Measurements from ENCODE around the gene MCEE. TPM values are rescaled to one million over a fixed set of nuclear protein-coding genes. Genes with fewer than 3 reads are reported as not detected.
A peak's percentile ranks its signal among the peaks of the same experiment; 100 is the strongest.
"Not testable (repeated sequence)": the region's sequence is repeated elsewhere in the genome, so short reads cannot be mapped to it uniquely, and the experiment has no call there.

The MCEE gene
- total RNA-seq, 1 experiment from 2014 or later, result 6.5 TPM

DNA sequence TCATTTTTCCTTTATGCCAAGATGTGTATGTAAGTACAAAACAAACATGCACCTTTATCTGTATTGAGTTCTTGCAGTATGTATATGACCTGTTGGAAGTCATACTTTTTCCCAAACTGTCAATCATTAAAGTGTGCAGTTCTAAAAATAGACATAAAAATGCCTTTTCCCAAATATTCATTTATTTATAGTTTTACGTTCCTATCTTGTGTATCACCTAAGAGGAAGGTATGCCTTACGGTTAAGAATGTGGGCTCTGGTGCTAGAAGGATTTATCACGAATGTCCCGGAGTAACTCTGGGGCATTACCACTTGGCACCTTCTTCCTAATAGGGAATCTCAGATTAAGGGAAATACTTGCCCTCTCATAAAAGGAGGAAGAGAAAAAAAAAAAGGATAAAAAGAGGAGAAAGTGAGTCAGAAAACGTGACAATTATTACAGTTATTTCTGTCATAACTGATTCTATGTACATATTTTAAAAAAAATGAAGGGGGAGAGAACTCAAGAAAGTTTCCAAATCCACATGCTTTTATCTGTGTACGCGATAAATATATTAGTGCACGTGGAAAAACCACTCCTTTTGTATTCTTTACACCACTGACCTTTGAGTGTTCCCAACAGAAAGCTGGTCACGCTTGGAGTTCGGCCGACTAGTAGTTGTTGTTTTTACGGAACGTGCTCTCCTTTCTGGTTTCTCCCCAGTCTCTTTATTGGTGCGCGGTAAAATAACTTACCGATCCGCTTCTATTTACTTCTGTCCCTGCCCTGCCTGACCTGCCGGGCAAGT is 721 bp downstream of the MCEE start:
- DNase-seq (ENCODE audit: low read depth), result no peak

DNA sequence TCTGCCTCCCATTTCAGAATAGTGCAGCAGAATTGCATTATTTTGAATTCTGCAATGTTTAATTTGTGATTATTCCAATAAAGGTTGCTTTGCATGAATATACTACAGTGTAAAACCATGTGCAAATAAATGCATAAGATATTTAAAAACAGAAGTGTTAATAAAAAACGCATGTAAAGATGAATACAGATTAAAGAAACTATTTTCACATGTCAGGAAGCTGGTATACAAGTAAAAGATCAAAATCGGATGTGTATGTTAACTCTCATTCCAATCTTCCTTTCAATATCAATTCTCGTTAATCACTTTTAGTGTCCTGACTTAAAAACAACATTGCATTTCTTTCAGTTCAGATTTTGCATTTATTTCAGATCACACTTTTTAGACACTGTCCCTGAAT is 3.1 kb downstream of the MCEE start:
- DNase-seq (ENCODE audit: low read depth), result no peak

DNA sequence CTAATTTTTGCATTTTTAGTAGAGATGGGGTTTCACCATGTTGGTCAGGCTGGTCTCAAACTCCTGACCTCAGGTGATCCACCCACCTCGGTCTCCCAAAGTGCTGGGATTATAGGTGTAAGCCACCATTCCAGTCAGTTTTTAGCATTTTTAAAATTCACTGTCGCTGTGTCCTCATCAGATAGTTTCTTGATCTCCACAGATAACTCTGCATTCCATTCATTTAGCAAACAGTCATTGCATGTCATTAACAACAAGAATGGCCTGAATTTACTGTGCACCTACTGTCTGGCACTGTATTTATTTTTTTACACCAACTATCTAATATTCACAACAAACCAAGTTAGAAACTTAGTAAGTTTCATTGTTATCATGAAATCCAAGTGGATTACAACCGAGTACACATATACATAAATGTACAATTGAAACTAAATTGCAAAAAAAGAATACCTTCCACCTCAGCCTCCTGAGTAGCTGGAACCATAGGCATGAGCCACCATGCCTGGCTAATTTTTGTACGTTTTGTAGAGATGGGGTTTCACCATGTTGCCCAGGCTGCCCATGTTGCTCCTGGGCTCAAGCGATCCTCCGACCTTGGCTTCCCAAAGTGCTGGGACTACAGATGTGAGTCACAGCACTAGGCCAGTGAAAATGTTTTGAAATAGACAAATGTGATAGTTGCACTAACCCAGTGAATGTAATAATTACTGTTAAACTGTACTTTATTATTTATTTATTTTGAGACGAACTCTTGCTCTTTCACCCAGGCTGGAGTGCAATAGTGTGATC is 4.3 kb downstream of the MCEE start:
- DNase-seq (ENCODE audit: low read depth), result no peak

DNA sequence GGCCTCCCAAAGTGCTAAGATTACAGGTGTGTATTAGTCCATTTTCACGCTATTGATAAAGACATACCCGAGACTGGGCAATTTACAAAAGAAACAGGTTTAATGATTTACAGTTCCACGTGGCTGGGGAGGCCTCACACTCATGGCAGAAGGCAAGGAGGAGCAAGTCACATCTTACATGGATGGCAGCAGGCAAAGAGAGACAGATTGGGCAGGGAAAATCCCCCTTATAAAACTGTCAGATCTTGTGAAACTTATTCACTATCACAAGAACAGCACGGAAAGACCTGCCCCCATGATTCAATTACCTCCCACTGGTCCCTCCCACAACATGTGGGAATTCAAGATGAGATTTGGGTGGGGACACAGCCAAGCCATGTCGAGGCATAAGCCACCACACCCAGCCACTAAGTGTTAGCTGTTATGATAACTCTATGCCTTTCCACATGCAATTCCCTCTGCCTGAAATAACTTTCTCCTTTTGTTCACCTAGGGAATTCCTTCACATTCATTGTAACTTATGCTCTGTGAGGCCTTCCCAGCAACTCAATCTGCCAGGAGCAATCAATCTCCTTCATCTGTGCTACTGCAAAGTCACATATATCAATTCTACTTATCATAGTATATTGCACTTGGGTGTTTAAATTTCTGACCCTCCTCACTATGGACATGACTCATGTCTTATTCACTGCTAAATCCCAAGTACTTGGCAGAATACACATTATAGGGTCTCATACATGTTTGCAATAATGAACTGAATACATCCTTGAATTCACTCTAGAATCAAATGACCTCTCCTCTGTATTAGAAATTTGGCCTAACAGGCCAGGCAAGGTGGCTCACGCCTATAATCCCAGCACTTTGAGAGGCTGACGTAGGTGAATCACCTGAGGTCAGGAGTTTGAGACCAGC is 7.4 kb downstream of the MCEE start:
- peak; percentile 30 for DNase-seq (ENCODE audit: low read depth)

DNA sequence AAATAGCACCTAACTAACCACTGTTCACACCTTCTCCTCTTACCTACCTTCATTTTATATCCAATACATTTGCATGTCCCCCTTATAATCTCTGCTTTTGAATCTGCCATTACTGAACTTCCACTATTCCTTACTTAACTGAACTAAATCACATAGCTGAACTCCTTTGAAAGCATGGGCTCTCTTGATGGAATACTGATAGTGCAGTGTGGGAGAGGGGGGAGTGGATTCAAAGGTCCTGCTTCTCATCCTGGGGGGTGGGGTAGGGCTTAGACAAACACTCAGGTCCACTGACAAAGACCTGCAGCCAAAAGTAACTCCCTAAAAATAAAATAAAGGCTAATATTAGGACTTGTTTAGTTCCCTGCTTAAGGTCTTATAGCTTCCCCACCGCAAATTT is 8.6 kb downstream of the MCEE start:
- no peak for DNase-seq (ENCODE audit: low read depth)

DNA sequence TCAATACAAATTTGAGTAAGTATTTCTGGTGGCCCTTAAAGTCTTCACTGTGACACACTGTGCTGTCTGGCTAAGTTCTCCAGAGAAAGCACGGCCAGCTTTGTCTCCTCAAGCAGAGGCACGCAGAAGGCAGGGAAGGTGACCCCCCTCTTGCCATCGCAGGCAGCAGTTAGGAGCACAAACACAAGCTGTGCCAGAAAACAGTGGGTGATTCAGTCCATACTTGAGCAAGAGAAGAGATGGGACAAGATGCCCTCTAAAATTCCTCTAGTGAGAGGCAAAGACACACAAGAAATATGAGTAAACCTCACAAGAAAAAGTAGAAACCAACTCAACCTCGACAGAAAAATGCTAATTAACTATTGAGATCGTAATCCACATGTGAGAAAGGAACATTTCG is 9.8 kb downstream of the MCEE start:
- DNase-seq (ENCODE audit: low read depth), result no peak

DNA sequence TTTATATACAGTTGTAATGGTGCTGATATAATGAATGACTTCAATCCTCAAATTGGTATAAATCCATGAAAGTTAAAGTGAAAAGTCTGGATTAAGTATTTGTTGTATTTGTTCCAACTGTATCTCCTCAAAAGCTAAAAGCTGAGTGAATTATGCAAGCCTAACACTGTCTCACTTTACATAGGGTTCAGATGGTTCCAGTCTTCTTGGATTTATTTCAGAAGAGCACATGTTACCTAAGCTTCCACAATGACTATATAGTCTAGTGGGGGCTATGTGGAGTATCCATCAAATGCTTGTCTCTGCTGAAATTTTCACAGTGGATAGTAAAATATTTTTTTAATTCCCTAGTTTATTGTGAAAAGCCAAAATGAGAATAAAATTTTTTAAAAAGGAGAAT is 13.0 kb downstream of the MCEE start:
- DNase-seq (ENCODE audit: low read depth), result no peak

DNA sequence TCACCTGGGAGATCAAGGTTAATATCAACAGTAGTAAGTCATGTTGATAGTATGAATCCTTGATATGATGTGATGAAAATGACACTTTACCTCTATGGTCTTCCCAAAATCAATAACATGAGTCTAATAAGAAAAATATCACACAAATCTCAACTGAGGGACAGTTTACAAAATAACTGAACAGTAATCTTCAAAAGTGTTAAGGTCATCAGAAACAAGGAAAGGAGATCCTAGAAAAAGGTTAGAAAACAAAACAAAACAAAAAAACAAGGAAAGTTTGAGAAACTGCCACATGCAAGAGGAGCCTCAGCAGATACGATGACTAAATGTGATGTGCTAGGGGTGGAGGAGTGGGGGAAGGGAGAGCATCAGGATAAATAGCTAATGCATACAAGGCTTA is 16.2 kb downstream of the MCEE start:
- DNase-seq (ENCODE audit: low read depth), result no peak

DNA sequence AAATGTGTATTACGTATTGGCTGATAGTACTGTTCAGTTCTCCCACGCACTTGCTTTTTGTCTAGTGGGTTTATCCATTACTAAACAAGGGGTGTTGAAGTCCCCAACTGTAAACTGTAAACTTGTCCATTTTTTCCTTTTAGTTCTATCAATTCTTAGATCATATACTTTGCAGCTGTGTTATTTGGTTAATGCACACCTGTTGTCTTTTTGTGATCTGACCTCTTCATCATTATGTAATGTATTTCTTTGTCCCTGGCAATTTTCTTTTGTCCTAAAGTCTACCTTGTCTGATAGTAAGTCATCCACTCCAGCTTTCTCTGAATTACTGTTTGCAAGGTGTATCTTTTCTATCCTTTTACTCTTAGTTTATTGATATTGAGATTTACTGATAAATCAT is 21.9 kb downstream of the MCEE start:
- DNase-seq (ENCODE audit: low read depth), result no peak

DNA sequence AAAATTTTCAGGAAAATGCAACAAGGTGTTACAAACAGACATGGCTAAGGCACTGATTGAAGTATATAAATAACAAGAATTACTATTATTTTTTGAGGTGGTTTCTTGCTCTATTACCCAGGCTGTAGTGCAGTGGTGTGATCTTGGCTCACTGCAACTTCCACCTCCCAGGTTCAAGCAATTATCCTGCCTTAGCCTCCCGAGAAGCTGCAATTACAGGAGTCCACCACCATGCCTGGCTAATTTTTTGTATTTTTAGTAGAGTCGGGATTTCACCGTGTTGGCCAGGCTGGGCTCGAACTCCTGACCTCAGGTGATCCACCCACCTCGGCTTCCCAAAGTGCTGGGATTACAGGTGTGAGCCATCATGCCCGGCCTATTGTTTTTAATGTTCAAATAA is 23.6 kb downstream of the MCEE start:
- DNase-seq (ENCODE audit: low read depth), result not testable (repeated sequence)

DNA sequence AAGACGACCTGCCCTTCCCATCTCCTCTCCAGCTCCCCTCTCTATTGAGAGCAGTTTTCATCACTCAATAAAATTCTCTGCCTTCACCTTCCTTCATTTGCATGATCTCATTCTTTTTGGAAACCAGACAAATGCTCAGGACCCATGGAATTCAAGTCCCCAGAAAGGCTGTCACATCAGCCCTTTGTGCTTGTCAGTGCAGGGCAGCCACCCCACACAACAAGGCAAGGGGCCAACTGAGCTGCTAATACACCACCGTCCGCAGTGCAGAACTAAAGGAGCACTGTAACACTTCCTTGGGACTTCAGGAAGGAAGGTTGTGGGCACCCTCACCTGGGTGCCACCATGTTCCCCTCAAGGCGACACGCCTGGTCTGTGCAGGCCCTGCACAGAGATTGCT is 26.2 kb downstream of the MCEE start:
- DNase-seq (ENCODE audit: low read depth), result no peak

DNA sequence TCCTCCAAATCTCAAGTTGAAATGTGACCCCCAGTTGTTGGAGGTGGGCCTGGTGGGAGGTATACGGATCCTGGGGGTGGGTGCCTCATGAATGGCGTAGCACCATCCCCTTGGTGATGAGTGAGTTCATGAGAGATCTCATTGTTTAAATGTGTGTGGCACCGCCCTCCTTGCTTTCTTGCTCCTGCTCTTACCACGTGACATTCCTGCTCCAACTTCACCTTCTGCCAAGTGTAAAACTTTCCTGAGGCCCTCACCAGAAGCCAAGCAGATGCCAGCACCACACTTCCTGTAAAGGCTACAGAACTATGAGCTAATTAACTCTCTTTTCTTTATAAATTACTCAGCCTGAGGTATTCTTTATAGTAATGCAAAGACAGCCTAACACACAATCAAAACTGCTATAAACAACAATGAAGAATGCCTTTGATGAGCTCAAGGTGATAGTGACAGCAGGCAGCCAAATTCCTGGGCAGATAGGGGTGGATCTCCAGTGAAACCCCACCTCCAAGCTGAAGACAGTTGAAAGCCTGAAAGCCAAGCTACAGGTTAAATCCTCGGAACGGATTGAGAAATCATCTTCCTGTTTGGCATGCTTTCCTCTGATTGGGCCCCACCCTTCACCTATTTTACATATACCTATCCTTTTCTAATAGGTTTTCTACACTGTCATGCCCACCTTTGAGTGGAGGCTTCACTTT is 26.9 kb downstream of the MCEE start:
- DNase-seq (ENCODE audit: low read depth), result no peak

DNA sequence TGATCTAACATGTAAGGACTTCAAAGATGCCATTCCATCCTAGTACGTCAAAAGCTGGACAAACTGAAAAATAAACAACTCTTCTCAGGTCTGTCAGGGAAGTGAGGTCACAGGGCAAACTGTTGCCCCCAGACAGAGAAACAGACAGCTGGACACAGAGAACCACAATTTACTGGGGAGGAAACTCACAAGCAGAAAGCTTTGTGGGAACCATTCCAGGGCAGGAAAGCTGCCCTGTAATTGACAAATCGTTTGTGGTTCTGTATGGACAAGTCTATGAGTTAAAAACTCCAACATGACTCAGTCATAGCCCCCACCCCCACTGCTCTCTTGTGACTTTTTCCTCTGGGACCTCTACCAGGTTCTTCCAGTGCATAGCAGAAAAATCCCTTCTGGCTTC is 28.4 kb downstream of the MCEE start:
- peak; percentile 62 for DNase-seq (ENCODE audit: low read depth)

DNA sequence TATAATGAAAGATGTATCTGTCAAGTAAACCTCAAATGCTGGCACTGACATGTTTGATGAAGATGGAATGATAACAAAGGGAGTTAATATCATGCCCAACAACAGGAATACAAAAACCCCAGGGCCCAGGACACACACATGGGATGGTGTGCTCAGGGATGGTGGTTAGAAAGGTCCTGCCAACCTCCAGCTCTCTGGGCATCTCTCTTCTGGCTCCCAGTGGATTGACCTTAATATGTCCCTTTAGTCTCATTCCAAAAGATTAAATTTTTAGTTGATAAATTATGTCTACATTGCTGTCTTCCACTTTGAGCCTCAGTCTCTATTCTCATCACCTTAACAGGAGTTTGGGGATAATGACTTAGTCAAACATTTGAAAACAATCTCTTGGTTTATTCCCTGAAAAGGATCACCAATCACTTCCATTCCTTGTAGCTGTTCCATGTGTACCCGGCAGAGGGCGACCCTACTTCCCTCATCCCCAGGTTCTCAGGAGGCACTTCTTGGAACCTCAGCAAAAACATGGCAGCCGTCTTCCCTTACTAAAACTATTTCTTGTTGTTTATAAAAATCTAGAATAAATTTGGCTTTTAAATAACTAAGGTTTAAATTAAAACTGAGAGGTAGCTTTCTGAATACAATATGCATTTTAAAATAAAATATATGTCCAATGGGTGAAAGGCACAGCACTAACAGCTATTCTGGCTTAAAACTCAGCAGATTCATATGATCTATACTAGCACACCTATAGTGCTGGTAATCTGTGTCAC is 29.6 kb downstream of the MCEE start:
- DNase-seq (ENCODE audit: low read depth), result peak; percentile 53

DNA sequence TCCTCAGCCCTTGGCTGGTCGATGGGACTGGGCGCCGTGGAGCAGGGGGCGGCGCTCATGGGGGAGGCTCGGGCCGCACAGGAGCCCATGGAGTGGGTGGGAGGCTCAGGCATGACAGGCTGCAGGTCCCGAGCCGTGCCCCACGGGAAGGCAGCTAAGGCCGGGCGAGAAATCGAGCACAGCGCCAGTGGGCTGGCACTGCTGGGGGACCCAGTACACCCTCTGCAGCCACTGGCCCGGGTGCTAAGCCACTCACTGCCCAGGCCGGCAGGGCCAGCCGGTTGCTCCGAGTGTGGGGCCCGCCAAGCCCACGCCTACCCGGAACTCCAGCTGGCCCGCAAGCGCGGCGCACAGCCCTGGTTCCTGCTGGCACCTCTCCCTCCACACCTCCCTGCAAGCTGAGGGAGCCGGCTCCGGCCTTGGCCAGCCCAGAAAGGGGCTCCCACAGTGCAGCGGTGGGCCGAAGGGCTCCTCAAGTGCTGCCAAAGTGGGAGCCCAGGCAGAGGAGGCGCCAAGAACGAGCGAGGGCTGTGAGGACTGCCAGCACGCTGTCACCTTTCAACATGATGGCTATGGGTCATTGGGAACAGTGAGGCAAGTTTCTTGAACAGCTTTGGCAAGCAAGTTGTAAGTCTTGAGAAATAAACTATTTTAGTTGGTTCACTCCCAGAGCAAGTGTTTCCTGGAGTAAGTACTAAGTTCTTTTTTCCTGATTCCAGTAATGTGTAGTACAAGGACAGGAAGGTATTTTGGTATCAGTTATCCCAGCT is 37.4 kb downstream of the MCEE start:
- not testable (repeated sequence) for DNase-seq (ENCODE audit: low read depth)

DNA sequence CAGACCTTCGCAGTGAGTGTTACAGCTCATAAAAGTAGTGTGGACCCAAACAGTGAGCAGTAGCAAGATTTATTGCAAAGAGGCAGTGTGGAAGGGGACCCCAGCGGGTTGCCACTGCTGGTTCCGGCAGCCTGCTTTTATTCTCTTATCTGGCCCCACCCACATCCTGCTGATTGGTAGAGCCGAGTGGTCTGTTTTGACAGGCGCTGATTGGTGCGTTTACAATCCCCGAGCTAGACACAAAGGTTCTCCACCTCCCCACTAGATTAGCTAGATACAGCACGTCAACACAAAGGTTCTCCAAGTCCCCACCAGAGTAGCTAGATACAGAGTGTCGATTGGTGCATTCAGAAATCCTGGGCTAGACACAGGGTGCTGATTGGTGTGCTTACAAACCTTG is 38.2 kb downstream of the MCEE start:
- DNase-seq (ENCODE audit: low read depth), result not testable (repeated sequence)

DNA sequence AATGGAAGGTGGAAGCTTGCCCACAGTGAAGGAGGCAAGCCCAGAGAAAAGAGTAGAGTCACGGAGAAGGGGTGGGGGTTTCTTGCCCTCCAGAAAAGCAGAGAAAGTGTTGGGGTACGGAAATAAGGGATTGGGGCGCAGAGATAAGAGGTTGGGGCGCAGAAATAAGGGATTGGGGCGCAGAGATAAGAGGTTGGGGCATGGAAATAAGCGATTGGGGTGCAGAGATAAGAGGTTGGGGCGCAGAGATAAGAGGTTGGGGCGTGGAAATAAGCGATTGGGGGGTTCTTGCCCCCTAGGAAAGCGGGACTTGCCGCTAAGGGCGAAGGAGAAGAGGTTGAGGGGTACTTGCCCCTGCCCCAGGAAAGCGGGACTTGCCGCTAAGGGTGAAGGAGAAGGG is 40.6 kb downstream of the MCEE start:
- not testable (repeated sequence) for DNase-seq (ENCODE audit: low read depth)

DNA sequence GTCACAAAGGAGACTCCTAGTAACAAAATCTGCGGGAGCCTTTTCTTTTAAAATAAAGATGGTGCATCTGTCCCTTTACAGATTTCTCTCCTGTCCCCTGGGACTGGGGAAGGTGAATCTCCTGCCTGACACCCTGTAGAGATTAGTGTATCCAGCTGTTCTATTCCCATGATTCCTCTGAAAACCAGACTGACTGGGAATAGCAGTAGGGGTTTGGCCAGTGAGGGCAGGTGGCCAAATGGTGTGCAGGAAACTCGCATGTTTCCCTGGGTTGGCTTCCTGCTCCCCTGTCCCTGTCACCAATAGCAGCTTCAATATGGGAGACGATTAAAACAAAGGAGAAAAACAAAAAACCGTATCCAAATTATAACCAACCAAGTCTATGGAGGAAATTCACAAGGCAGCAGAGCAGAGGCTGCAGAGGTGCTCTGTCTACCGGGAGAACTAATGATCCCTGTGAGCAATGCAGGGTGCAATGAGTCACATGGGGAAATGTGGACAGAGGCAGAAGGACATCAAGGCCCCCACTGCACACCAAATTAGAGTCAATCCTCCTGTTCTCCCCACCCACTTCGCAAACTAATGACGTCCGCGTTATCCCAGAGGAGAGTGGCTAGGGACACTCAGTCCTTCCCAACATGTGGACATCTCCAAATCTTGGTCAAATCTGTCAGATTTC is 44.6 kb downstream of the MCEE start:
- DNase-seq (ENCODE audit: low read depth), result not testable (repeated sequence)

DNA sequence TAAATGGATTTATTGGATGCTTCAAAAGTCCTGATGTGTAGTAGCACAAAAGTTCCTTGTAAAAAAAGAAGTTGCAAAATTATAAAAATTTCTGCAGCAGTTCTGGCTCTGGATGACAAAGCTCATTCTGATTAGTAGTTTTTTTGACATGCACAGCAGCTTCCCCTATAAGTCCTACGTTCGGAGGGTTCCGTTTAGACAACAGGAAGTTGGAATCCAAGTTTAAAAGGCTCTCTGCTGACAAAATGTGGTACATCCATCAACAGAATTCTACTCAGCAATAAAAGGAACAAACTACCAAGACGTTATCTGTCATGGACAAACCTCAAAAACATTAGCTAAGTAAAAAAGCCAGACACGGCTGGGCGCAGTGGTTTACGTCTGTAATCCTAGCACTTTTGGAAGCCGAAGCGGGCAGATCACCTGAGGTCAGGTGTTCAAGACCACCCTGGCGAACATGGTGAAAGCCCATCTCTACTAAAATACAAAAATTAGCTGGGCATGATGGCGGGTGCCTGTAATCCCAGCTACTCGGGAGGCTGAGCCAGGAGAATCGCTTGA is 46.2 kb downstream of the MCEE start:
- DNase-seq (ENCODE audit: low read depth), result not testable (repeated sequence)

All from HT1080 (cell line).